HG03558 (cell line): ENCODE measurements around the gene ZNF99.
"Not testable (repeated sequence)": the region's sequence is repeated elsewhere in the genome, so short reads cannot be mapped to it uniquely, and the experiment has no call there.

Experiments used
- ATAC-seq: cut with Tn5 transposase; IDR thresholded peaks from one replicate; pipeline ENCODE4 v1.9.1; 2021; ENCODE audit warnings: moderate number of reproducible peaks; ENCODE audit not compliant: unreplicated experiment; ENCODE audit errors: extremely low read depth

The ZNF99 gene

GRCh38 chr19:22783651-22784410, at the start of gene ZNF99:
Gene ZNF99 (minus strand): TSS chr19:22784151. CDS start chr19:22784016, 135 bp downstream.
- ATAC-seq: no peak

GRCh38 chr19:22832031-22832762, 48.2 kb upstream of the ZNF99 start, which contains the start of gene ZNF723:
Gene ZNF723 (plus strand): TSS chr19:22832291. CDS start chr19:22832380, 89 bp downstream.
- no peak for ATAC-seq

DNA sequence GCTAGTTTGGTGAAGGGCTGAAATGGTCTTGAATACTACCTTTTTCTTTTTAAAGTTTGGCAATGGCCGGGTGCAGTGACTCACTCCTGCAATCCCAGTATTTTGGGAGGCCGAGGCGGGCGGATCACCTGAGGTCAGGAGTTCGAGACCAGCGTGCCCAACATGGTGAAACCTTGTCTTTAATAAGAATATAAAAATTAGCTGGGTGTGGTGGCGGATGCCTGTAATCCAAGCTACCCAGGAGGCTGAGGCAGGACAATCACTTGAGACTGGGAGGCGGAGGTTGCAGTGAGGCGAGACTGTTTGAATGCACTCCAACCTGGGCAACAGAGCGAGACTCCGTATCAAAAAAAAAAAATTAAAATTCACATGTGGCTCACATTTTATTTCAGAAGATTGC, 47.3 kb upstream of the ZNF99 start:
- ATAC-seq: no peak

DNA sequence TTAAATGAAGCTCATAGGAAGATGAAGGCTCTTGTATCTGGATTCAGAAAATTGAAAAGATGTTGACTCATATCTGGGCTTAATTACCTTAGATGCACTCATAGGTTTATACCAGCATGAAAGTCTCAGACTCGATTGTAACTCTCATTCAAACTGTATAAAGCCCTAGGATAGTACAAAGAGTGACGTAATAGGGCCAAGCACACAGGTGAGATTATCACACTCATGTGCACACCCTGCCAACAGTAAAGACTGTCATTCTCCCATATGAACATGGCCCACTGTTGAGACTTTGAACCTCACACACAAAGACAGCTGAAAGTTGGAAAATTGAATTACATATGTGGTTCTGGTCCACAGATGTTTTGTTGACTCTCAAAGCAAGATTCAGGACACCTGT, 30.2 kb upstream of the ZNF99 start:
- no peak for ATAC-seq

- ATAC-seq: no peak
Observed at GRCh38 chr19:22807061-22807835, 23.3 kb upstream of the ZNF99 start.

DNA sequence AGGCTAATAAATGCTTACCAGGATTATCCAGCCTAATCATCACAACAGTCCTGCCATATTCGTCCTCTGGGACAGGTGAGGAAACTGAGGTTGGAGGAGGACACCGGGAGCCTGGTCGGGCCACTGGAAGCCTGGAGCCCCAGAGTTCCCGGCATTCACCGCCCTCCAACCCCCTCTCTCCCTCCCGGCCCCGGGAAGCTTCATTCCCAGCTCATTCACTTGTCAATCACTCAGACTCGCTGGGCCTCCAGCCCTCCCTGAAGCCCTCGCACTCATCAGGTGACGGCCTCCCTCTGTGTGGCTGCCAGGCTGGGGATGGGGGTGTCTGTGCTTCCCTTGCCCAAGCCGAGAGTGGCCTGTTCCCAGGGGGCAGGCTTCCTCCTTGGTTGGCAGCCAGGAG, 22.5 kb upstream of the ZNF99 start:
- no peak for ATAC-seq

DNA sequence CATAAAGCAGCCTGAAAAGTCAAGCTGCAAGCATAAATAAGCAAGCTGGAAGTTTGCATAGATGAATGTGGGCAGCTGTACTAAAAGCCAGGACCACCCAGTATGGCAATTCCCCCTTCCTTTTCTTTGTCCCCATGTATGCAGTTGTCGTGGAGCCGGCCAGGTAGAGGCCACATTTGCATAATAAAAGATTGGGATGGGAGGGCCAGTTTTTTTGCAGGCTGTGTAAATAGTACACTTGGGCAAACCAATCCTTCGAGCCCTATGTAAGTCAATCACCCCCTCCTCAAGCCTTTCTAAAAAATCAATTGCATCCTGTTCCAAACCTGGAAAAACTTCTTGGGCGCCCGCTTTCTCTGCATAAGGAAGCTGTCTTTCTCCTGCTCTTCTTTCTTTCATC, 13.1 kb upstream of the ZNF99 start:
- ATAC-seq: no peak

DNA sequence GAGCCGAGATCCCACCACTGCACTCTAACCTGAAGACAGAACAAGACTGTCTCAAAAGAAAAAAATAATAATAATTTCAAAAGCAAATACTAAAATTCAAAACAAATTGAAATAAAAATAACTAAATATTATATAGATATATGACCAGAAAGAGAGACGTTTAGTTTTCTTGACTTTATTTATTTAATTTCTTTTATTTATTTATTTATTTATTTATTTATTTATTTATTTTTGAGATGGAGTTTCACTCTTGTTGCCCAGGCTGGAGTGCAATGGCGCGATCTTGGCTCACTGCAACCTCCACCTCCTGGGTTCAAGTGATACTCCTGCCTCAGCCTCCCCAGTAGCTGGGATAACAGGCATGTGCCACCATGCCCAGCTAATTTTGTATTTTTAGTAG, 8.9 kb upstream of the ZNF99 start:
- not testable (repeated sequence) for ATAC-seq

GRCh38 chr19:22735911-22736645, 47.9 kb downstream of the ZNF99 start:
- ATAC-seq: no peak

DNA sequence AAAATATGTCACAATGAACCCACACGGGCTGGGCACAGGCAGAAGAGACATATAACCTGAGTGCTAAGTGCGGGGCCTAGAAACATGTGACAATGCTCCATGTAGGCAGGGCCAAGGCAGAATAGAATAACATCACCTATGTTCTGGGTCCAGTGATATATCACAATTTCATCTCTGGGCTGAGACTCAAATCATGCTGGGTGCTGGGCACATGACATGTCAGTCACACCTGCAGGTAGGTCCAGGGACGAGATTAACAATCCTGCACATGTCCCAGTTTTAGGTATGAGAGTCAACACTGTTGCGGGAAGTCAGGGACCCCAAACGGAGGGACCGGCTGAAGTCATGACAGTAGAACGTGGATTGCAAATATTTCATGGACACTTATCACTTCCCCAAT, 50.3 kb downstream of the ZNF99 start:
- ATAC-seq: no peak

GRCh38 chr19:22728214-22728613, 55.7 kb downstream of the ZNF99 start:
- ATAC-seq: not testable (repeated sequence)

GRCh38 chr19:22721533-22721932, 62.4 kb downstream of the ZNF99 start:
- ATAC-seq: not testable (repeated sequence)

DNA sequence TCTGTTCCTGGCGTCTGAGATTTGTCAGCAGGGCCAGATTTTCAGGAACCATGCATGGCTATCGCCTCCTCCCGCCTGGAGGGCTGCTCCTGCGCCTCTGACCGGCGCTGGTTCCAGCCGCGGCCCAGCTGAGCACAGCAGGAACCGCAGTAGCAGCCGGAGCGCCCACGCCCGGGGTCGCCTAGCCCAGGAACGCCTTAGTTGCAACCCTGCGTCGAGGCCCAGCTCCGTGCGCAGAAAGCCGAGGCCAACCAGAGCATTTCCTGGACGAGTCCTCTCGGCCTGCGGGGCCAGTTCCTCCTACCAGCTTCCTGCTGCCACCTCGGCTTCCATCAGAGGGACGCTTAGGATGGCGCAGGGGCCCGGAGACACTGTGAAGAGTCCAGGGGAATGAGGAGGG, 75.0 kb downstream of the ZNF99 start:
- no peak for ATAC-seq

GRCh38 chr19:22703096-22703495, 80.9 kb downstream of the ZNF99 start:
- ATAC-seq: not testable (repeated sequence)

- not testable (repeated sequence) for ATAC-seq
Observed at GRCh38 chr19:22702661-22703060, 81.3 kb downstream of the ZNF99 start.
